T1000 (cell line): Measurements from ENCODE around the gene IRF2BPL.

ENCODE experiments used
- DNase-seq: peaks from one replicate; lab custom pipeline; 2025; ENCODE audit warnings: mixed read lengths; lab: John Stamatoyannopoulos, UW

Gene IRF2BPL

GRCh38 chr14:77011245-77011644 lies 17.3 kb downstream of the IRF2BPL start:
- DNase-seq = no peak

GRCh38 chr14:77009014-77009413 lies 19.5 kb downstream of the IRF2BPL start:
- no peak for DNase-seq

- DNase-seq = no peak
Measured at GRCh38 chr14:77008541-77008940, 20.0 kb downstream of the IRF2BPL start.

GRCh38 chr14:77007975-77008421 lies 20.5 kb downstream of the IRF2BPL start:
- DNase-seq = no peak

- no peak for DNase-seq
Measured at GRCh38 chr14:77007183-77007974, 21.1 kb downstream of the IRF2BPL start.

- no peak for DNase-seq
Measured at GRCh38 chr14:77006132-77006531, 22.4 kb downstream of the IRF2BPL start.

- DNase-seq = no peak
Measured at GRCh38 chr14:77005559-77005958, 22.9 kb downstream of the IRF2BPL start.

GRCh38 chr14:77004711-77005460 lies 23.6 kb downstream of the IRF2BPL start:
- no peak for DNase-seq

GRCh38 chr14:77003960-77004710 lies 24.4 kb downstream of the IRF2BPL start:
- no peak for DNase-seq

- DNase-seq = no peak
Measured at GRCh38 chr14:77002889-77003288, 25.6 kb downstream of the IRF2BPL start.

GRCh38 chr14:77002335-77002734 lies 26.2 kb downstream of the IRF2BPL start:
- no peak for DNase-seq

- no peak for DNase-seq
Measured at GRCh38 chr14:77000340-77001270, 27.9 kb downstream of the IRF2BPL start.

GRCh38 chr14:76998910-76999309 lies 29.6 kb downstream of the IRF2BPL start:
- no peak for DNase-seq

- DNase-seq = no peak
Measured at GRCh38 chr14:76997257-76997970, 31.1 kb downstream of the IRF2BPL start.

- DNase-seq = no peak
Measured at GRCh38 chr14:76996563-76997146, 31.9 kb downstream of the IRF2BPL start.

- DNase-seq = no peak
Measured at GRCh38 chr14:76995279-76996035, 33.1 kb downstream of the IRF2BPL start.

- DNase-seq = no peak
Measured at GRCh38 chr14:76993752-76994151, 34.8 kb downstream of the IRF2BPL start.

- no peak for DNase-seq
Measured at GRCh38 chr14:76990084-76990483, 38.4 kb downstream of the IRF2BPL start.

- DNase-seq = no peak
Measured at GRCh38 chr14:76987956-76988520, 40.5 kb downstream of the IRF2BPL start.
